Stimulated activated CD4-positive, alpha-beta T cell treated with anti-CD3 and anti-CD28 coated beads, Interleukin-2, amount 100 ng/mL, for 4 hours (primary cell): Measurements from ENCODE around the gene ATP9B.
"Not testable (repeated sequence)": the region's sequence is repeated elsewhere in the genome, so short reads cannot be mapped to it uniquely, and the experiment has no call there.

Experiments used
- DNase-seq: peaks from one replicate; pipeline ENCODE4 v3.0.0-alpha.2; 2020; ENCODE audit warnings: low read depth

Gene ATP9B

DNA sequence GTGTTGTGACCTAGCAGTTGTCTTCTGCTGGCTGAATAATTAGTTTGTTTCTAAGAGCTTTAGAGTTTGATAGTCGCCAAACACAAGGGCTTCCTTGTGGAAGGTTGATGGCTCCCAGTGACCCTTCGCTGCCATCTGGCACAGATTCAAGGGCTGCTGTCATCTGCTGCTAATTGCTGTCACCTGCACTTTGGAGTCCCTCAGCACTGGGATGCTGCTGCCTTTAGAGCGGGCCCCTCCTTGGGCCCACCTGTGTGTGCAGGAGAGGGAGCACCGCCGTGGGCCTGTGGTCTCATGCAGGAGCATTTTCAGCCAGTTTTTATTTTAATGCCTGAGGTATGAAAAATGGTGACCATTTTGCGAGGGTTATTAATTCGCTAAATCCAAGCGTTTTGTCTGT is 172.6 kb downstream of the ATP9B start:
- no peak for DNase-seq

- DNase-seq: no peak
These were observed 173.1 kb downstream of the ATP9B start for GRCh38 chr18:79242246-79242645.

GRCh38 chr18:79245517-79246001 is 176.4 kb downstream of the ATP9B start:
- no peak for DNase-seq

DNA sequence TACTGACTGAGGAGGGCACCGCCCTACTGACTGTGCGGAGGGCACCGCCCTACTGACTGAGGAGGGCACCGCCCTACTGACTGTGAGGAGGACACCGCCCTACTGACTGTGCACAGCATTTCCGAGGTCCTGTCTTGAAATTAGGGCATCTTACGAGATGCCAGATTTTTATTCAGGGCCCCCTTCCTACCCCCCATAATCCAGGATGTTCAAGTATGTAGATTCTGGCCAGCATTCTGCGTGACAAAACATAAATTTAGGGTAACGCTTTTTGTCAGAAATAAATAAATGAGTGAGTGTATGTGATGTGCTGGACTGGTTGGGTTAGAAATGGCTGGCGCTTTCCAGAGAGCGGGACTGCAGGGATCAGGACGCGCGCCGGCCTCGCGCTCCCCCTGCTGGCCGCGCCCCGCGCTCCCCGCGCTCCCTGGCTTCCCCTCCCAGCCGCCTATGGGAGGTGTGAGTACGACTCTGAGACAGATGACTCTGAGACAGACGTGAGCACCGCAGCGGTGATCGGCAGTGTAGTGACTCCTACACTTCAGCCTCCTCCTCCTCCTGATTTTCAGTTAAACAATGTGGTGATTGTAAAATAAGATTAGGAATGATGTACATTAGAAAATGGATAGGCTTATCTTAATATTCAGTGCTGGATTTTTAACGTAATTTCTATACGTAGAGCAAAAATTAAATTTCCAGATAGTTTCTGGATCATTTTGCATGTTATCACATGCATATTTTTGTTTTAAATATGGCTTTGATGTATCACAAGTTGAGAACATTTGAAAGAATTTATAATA is 177.3 kb downstream of the ATP9B start:
- peak; percentile 48 for DNase-seq

- DNase-seq: no peak
These were observed 179.4 kb downstream of the ATP9B start for GRCh38 chr18:79248495-79249060.

GRCh38 chr18:79250301-79250981 is 181.2 kb downstream of the ATP9B start:
- no peak for DNase-seq

DNA sequence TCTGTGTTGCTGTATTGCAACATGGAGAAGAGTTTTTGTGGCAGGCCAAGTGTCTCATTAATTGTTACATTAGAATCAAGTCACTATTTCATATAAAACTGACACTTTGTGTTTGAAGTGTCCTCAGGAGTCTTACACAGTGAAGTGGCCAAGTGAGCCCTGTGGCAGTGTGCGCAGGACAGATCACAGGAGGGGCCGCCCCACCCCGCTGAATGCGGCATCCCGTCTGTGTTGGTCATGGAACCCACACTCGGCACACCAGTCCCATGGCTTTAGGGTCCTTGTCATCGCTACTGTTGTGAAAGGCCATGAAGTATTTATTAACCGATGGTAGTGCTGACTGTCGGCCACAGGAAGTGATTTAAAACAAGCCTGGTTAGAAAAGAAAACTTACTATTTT is 181.8 kb downstream of the ATP9B start:
- DNase-seq: no peak

DNA sequence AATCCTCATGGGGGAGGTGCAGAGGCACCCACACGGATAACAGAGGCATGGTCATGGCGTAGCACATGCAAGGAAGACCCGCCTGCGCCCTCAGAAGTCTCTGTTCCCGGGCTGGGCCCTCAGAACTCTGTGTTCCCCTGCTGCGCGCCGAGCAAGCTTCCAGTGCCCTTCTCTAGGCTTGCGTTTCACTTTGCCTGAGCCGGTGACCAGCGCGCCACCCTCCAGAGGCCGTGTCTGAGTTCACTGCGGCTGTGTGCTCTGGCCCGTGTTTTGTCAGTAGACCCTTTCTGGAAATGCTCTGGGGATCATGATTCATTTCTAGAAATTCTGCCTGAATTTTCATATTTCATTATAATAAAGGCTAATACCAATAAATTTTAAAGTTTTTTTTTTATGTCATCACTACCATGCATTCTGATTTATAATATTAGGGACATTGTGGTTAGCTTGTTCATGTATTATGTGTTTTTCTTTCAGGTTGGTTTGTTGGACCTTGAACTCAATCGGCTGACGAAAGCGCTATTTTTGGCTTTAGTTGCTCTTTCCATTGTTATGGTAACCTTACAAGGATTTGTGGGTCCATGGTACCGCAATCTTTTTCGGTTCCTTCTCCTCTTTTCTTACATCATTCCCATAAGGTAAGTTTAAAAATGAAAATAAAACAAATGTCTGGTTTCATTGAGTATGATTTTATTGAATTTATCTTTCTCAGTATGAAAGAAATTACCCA is 183.9 kb downstream of the ATP9B start:
- DNase-seq: no peak

DNA sequence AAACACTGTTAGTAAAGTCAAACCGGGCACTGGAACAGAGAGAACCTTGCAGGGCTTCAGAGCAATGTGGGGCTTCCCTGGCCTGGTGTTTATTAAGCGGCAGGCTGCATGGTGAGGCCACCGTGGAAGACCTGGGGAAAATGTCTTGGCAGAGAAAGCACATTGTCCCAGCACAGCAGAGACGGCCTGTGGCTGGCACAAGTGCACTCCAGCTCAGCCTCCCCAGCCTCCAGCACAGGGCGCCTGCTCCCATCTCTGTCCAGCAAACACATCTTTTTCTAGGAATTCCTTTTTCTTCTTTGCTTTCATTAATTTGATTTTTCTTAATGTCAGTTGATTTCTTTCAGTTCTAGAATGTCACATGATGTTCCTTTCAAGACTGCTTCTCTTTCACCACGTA is 188.3 kb downstream of the ATP9B start:
- DNase-seq: no peak

DNA sequence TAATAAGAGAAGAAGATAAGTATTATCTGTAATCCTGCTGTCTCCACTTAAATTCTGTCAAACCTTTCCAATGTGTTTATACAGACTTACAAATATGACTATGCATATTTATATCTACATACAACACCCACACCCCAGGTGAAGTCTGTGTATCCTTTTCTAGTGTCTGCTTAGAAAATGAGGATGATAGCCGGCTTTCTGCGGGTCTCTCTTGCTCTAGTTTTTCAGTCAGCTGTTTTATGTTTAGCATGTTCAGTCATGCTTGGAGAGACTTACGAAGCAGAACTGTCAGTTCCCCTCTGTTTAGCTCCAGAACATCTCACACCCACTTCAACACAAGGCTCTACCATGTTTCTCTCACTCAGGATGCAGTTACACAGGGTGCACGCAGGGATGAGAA is 189.3 kb downstream of the ATP9B start:
- DNase-seq: no peak

GRCh38 chr18:79259218-79259617 is 190.0 kb downstream of the ATP9B start:
- DNase-seq: no peak

DNA sequence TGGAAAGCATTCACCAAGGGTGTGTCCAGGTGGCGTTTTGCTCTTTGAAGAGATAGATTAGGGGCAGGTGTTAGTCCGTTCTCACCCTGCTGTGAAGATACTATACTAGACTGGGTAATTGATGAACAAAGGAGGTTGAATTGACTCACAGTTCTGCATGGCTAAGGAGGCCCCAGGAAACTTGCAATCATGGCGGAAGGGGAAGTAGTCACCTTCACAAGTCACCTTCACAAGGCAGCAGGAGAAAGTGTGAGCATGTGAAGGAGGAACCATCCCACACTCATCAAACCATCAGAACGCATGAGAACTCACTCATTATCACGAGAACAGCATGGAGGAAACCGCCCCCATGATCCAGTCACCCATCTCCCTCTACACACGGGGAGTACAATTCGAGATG is 190.8 kb downstream of the ATP9B start:
- no peak for DNase-seq

- DNase-seq: no peak
These were observed 191.3 kb downstream of the ATP9B start for GRCh38 chr18:79260510-79260909.

DNA sequence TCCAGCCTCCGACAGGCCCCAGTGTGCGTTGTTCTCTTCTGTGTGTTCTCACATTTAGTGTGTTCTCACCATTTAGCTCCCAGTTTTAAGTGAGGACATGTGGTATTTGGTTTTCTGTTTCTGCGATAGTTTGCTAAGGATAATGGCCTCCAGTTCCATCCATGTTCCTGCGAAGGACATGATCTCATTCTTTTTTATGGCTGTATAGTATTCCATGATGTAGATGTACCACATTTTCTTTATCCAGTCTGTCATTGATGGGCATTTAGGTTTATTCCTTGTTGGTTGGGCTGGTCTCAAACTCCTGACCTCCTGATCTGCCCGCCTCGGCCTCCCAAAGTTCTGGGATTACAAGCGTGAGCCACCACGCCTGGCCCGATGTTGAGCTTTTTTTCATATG is 195.9 kb downstream of the ATP9B start:
- not testable (repeated sequence) for DNase-seq

DNA sequence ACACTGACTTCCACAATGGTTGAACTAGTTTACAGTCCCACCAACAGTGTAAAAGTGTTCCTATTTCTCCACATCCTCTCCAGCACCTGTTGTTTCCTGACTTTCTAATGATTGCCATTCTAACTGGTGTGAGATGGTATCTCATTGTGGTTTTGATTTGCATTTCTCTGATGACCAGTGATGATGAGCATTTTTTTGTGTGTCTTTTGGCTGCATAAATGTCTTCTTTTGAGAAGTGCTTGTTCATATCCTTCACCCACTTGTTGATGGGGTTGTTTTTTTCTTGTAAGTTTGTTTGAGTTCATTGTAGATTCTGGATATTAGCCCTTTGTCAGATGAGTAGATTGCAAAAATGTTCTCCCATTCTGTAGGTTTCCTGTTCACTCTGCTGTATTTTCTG is 202.6 kb downstream of the ATP9B start:
- DNase-seq: not testable (repeated sequence)

DNA sequence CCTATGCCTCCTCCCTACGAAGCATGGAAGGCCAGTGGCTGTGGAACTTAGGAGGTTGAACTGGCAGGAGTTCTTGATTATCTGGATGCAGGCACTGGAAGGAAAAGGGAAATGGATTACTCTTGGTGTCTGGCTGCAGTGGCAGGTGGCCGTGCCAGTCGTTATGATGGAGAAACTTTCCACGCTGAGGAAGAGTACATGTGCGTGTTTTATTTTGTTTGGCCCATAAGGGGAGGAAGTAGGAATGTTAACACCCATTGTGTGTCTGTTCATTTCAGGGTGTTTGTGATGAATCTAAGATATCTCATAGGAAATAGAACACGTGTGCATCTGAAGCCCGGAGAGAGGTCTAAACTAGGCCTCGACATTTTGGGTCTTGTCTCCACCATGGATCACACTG is 203.7 kb downstream of the ATP9B start:
- DNase-seq: no peak

- DNase-seq: no peak
These were observed 205.6 kb downstream of the ATP9B start for GRCh38 chr18:79274823-79275222.

GRCh38 chr18:79275461-79275860 is 206.3 kb downstream of the ATP9B start:
- no peak for DNase-seq

DNA sequence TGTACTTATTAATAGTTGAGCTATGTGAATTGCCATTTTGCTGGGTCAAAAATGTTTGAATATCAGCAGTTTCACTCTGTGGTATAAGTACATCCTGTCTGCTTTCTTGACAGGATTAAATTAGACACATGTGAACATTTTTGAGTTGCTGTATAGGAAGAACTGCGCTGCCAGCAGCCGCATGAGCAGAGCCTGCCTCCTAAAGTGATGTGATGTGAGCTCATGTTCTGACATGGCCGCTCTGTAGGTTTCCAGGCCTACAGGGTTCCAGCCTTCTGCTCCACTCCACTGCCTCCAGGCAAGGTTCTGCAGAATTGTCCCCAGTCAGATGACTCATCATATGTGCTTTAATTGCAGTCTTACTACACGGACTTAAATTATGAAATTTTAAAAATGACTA is 206.8 kb downstream of the ATP9B start:
- DNase-seq: no peak

GRCh38 chr18:79278896-79279295 is 209.7 kb downstream of the ATP9B start:
- DNase-seq: no peak

- DNase-seq: no peak
These were observed 214.1 kb downstream of the ATP9B start for GRCh38 chr18:79283131-79283810.

DNA sequence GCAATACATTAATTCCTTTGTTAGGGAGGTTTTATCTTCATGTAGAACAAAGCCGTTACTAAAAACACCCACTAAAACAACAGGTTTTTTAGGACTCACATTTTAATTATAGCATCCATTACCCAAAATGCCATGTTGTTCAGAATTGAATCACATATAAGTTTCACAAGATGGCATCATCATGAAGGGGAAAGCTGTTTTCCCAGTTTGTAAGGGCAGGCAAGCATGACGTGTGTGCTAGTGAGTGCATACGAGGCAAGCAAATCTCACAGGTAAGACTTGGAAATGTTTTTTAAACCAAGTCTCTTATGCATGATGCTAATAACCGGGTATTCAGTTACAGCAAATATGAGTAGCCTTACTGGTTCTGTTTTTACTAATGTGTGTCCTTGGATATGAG is 214.7 kb downstream of the ATP9B start:
- no peak for DNase-seq
